Measurements from ENCODE around the gene SAMD14. TPM values are rescaled to one million over a fixed set of nuclear protein-coding genes. Genes with fewer than 3 reads are reported as not detected.

The SAMD14 gene
- total and polyA plus RNA-seq, 2 donors (not counting 1 experiment from before 2014, with no cell fraction given) = 2.1 to 3.8 TPM

DNA sequence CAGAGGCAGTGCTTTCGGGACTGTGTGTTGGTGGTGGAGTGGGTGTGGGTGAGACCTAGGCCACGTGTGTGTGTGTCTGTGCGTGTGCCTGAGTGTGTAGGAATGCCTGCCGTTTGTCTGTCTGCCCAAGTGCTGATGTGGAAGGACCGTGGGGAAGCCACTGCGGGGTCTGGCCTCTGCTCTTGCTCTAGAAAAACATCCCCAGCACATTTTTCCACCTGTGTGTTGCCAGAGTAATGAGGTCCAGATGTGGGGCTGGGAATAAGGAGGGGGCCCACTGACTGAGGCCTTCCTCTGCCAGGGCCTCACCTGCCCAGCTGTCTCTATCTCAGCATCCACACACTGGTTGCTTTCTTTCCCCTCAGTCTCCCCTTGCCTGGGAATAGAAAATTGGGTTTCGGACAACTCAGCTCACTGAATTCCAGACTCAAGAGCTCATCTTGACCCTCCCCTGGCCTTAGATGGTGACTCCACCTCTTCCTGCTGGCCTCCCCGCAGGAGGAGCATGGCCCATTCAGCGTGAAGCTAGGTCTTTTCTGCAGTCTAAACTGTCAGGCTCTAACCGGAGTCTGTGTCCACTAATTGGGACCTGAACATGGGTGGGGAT lies 43.5 kb upstream of the SAMD14 start:
- no peak overlapping the region for H2AFZ ChIP-seq (ENCODE audit: low read length)
- H3K4me2 ChIP-seq (ENCODE audit: extremely low read depth, insufficient read depth, low read length) = peak overlapping the region; percentile 72
- peaks cover 32% of the 10 kb centered on the region for H3K4me1 ChIP-seq (ENCODE audit: control insufficient read depth, extremely low read depth, insufficient read depth, low read length)
- H3K9me3 ChIP-seq (ENCODE audit: control insufficient read depth, insufficient read depth, low read depth, low read length) = no peaks in the 10 kb centered on the region
- TF ChIP-seq, protein P1, sequence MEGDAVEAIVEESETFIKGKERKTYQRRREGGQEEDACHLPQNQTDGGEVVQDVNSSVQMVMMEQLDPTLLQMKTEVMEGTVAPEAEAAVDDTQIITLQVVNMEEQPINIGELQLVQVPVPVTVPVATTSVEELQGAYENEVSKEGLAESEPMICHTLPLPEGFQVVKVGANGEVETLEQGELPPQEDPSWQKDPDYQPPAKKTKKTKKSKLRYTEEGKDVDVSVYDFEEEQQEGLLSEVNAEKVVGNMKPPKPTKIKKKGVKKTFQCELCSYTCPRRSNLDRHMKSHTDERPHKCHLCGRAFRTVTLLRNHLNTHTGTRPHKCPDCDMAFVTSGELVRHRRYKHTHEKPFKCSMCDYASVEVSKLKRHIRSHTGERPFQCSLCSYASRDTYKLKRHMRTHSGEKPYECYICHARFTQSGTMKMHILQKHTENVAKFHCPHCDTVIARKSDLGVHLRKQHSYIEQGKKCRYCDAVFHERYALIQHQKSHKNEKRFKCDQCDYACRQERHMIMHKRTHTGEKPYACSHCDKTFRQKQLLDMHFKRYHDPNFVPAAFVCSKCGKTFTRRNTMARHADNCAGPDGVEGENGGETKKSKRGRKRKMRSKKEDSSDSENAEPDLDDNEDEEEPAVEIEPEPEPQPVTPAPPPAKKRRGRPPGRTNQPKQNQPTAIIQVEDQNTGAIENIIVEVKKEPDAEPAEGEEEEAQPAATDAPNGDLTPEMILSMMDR (conservative IDR thresholded peaks at IDR 0.05 in 1 of 2, IDR thresholded peaks at IDR 0.05 in 1 of 2; ENCODE audit: low read depth in 1 of 2, low read length in 2 of 2) = no peak
- no peak for TF ChIP-seq EZH2 (IDR thresholded peaks at IDR 0.05; ENCODE audit: low read length, missing control alignments)
- H3K79me2 ChIP-seq (ENCODE audit: control insufficient read depth, insufficient read depth, low read length) = no peaks in the 10 kb centered on the region
- peak; percentile 91 to 93 for DNase-seq (ENCODE audit: low read depth in 2 of 2)
- peak overlapping the region in 1 of 4 experiments; percentile 25 for H3K4me3 ChIP-seq (replicated peaks in 1 of 4; ENCODE audit: control extremely low read depth in 1 of 4, insufficient read depth in 1 of 4, low read depth in 3 of 4, low read length in 4 of 4)
- no peaks in the 10 kb centered on the region for H3K27me3 ChIP-seq (ENCODE audit: control insufficient read depth, insufficient read depth, low read length)
- peaks cover 2% of the 10 kb centered on the region for H3K36me3 ChIP-seq (ENCODE audit: control insufficient read depth, insufficient read depth, low read length)
- peak overlapping the region; percentile 64 for H3K9ac ChIP-seq (ENCODE audit: insufficient read depth, low read length)
- no peaks in the 10 kb centered on the region for H4K20me1 ChIP-seq (ENCODE audit: control insufficient read depth, extremely low read depth, insufficient read depth, low read length)
- peak overlapping the region; percentile 96 for H3K27ac ChIP-seq (ENCODE audit: insufficient read depth, low read length)

DNA sequence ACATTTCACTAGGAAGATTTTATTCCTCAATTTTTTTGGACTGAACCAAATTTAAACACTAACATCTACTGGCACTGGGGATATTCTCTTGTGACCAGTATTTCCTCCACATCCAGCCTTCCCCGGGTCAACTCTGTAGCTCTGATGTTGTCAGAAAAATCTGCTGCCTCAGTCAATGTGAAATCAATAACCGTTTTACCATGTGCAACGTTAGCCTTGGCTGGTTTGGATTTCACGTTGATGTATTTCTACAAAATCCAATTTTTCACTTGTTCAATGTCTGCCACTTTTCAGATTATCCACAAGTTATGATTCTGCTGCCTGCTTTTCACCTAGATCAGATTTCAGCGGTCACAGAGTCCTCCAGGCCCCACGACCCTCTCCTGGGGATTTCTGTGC lies 43.0 kb upstream of the SAMD14 start:
- Histone ChIP-seq H3K36me3 (ENCODE audit: control insufficient read depth, insufficient read depth, low read length) (peaks cover 2% of the 10 kb centered on the region), H4K20me1 (ENCODE audit: control insufficient read depth, extremely low read depth, insufficient read depth, low read length) (no peaks in the 10 kb centered on the region), H3K9me3 (ENCODE audit: control insufficient read depth, insufficient read depth, low read depth, low read length) (no peaks in the 10 kb centered on the region), H3K27me3 (ENCODE audit: control insufficient read depth, insufficient read depth, low read length) (no peaks in the 10 kb centered on the region), H2AFZ (ENCODE audit: low read length) (no peak overlapping the region), H3K4me1 (ENCODE audit: control insufficient read depth, extremely low read depth, insufficient read depth, low read length) (peaks cover 28% of the 10 kb centered on the region), H3K79me2 (ENCODE audit: control insufficient read depth, insufficient read depth, low read length) (no peaks in the 10 kb centered on the region), H3K4me3 (replicated peaks in 1 of 4; ENCODE audit: control extremely low read depth in 1 of 4, insufficient read depth in 1 of 4, low read depth in 3 of 4, low read length in 4 of 4) (no peak overlapping the region), H3K27ac (ENCODE audit: insufficient read depth, low read length) (peak overlapping the region; percentile 96), H3K9ac (ENCODE audit: insufficient read depth, low read length) (peak overlapping the region; percentile 64), H3K4me2 (ENCODE audit: extremely low read depth, insufficient read depth, low read length) (peak overlapping the region; percentile 72)
- TF ChIP-seq, protein P1 (conservative IDR thresholded peaks at IDR 0.05 in 1 of 2, IDR thresholded peaks at IDR 0.05 in 1 of 2; ENCODE audit: low read depth in 1 of 2, low read length in 2 of 2) = no peak
- no peak for TF ChIP-seq EZH2 (IDR thresholded peaks at IDR 0.05; ENCODE audit: low read length, missing control alignments)
- no peak for DNase-seq (ENCODE audit: low read depth in 2 of 2)

DNA sequence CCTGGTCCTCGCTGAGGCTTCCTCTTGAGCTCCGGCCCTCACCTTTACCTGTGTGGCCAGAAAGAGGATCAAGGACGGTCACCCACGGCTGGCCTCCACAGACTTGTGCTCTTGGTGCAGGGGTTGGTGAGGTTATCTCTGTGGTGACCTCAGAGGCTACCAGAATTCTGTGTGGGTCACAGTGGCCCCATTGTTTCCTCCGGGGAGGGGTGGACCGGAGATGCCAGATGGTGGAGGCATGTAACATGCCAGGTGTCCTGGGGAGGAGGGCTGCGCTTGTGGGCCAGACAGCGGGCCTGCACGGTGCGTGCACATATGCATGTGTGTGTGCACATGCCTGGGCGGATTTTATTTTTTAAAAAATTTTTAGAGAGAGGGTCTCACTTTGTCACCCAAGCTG lies 42.2 kb upstream of the SAMD14 start:
- DNase-seq (ENCODE audit: low read depth in 2 of 2) = no peak
- Histone ChIP-seq H3K9me3 (ENCODE audit: control insufficient read depth, insufficient read depth, low read depth, low read length) (no peaks in the 10 kb centered on the region), H3K27ac (ENCODE audit: insufficient read depth, low read length) (no peak overlapping the region), H3K9ac (ENCODE audit: insufficient read depth, low read length) (no peak overlapping the region), H3K4me1 (ENCODE audit: control insufficient read depth, extremely low read depth, insufficient read depth, low read length) (peaks cover 22% of the 10 kb centered on the region), H4K20me1 (ENCODE audit: control insufficient read depth, extremely low read depth, insufficient read depth, low read length) (no peaks in the 10 kb centered on the region), H3K4me3 (replicated peaks in 1 of 4; ENCODE audit: control extremely low read depth in 1 of 4, insufficient read depth in 1 of 4, low read depth in 3 of 4, low read length in 4 of 4) (no peak overlapping the region), H3K4me2 (ENCODE audit: extremely low read depth, insufficient read depth, low read length) (no peak overlapping the region), H3K27me3 (ENCODE audit: control insufficient read depth, insufficient read depth, low read length) (no peaks in the 10 kb centered on the region), H3K79me2 (ENCODE audit: control insufficient read depth, insufficient read depth, low read length) (no peaks in the 10 kb centered on the region), H3K36me3 (ENCODE audit: control insufficient read depth, insufficient read depth, low read length) (peaks cover 2% of the 10 kb centered on the region), H2AFZ (ENCODE audit: low read length) (no peak overlapping the region)
- TF ChIP-seq EZH2 (IDR thresholded peaks at IDR 0.05; ENCODE audit: low read length, missing control alignments) = no peak
- TF ChIP-seq, protein P1 (conservative IDR thresholded peaks at IDR 0.05 in 1 of 2, IDR thresholded peaks at IDR 0.05 in 1 of 2; ENCODE audit: low read depth in 1 of 2, low read length in 2 of 2) = no peak
